Natural killer cell (primary cell): ENCODE results near the gene DDX25. TPM values are rescaled to one million over a fixed set of nuclear protein-coding genes. Genes with fewer than 3 reads are reported as not detected.
"Not testable (repeated sequence)": the region's sequence is repeated elsewhere in the genome, so short reads cannot be mapped to it uniquely, and the experiment has no call there.

Experiments used
- ATAC-seq, 3 donors: fragments of 150-1000 bp in 2 of 3; fragments of 200-7000 bp in 1 of 3; cut with Tn5 transposase; 1 replicate in 1 of 3; 2 replicates in 2 of 3; pipeline ENCODE4 v1.10.0; 2021; ENCODE audit warnings: mild to moderate bottlenecking in 2 of 3, moderate library complexity in 2 of 3
- DNase-seq, 2 donors: peaks; one replicate each; pipeline versions ENCODE4 v3.0.0 to v3.0.0-alpha.2; 2013 to 2021; ENCODE audit warnings: mixed read lengths in 1 of 2
- H3K27ac ChIP-seq: one replicate; pipeline ENCODE4 v1.5.1; 2013; ENCODE audit warnings: mild to moderate bottlenecking, low read length
- H3K27me3 ChIP-seq: one replicate; pipeline ENCODE4 v1.6.1; 2013; ENCODE audit warnings: low read length; ENCODE audit not compliant: control insufficient read depth, insufficient read depth
- H3K36me3 ChIP-seq: one replicate; pipeline ENCODE4 v1.6.1; 2013; ENCODE audit warnings: low read length; ENCODE audit not compliant: control insufficient read depth, insufficient read depth
- H3K4me1 ChIP-seq: one replicate; pipeline ENCODE4 v1.6.1; 2013; ENCODE audit warnings: low read length; ENCODE audit not compliant: control insufficient read depth, insufficient read depth
- H3K4me3 ChIP-seq: one replicate; pipeline ENCODE4 v1.5.1; 2013; ENCODE audit warnings: low read length
- H3K9me3 ChIP-seq: one replicate; pipeline ENCODE4 v1.6.1; 2013; ENCODE audit warnings: low read length; ENCODE audit not compliant: control insufficient read depth, insufficient read depth
- H3K27ac Mint-ChIP-seq, 2 donors: one replicate each; pipeline ENCODE4 v1.8.0; 2022; ENCODE audit warnings: mild to moderate bottlenecking in 2 of 2, mixed read lengths in 2 of 2, moderate library complexity in 1 of 2
- H3K27me3 Mint-ChIP-seq, 2 donors: one replicate each; pipeline ENCODE4 v1.8.0; 2022; ENCODE audit warnings: low read depth in 2 of 2, mixed read lengths in 2 of 2
- H3K36me3 Mint-ChIP-seq: one replicate; pipeline ENCODE4 v1.8.0; 2022; ENCODE audit warnings: mixed read lengths
- H3K4me1 Mint-ChIP-seq, 2 donors: one replicate each; pipeline ENCODE4 v1.8.0; 2022; ENCODE audit warnings: mixed read lengths in 2 of 2
- H3K4me3 Mint-ChIP-seq: one replicate; pipeline ENCODE4 v1.8.0; 2022; ENCODE audit warnings: mild to moderate bottlenecking, moderate library complexity, mixed read lengths
- H3K9me3 Mint-ChIP-seq, 2 donors: one replicate each; pipeline ENCODE4 v1.8.0; 2022; ENCODE audit warnings: mixed read lengths in 2 of 2
- CTCF ChIP-seq: fragments of 200-600 bp; IDR thresholded peaks from one replicate; pipeline ENCODE4 v1.8.0; 2022; ENCODE audit warnings: antibody characterized with exemption
- WGBS: methylation state at CpG from one replicate; pipeline ENCODE4 v1.1.7; 2013; ENCODE audit warnings: missing lambda C conversion rate; ENCODE audit not compliant: insufficient coverage; 5-methylcytosine and 5-hydroxymethylcytosine counted together
- intact Hi-C: fragments of 100-400 bp; cut with micrococcal nuclease; formaldehyde crosslinking; loops from one replicate; pipeline ENCODE4 v1.14.2; 2022
- total RNA-seq, 4 donors: library from RNA; stranded (reverse); fragments of 120-200 nt in 1 of 4; gene quantifications; one replicate each; pipeline versions ENCODE4 v1.2.3 to v1.2.4, GENCODE V29; 2013 to 2022

DDX25 gene
- total RNA-seq, 3 donors from 2014 or later (not counting 1 experiment from before 2014, with no cell fraction given): not detected

GRCh38 chr11:125902927-125903710 lies 1.2 kb upstream of the DDX25 start, which contains the start of gene PUS3:
PUS3 (minus strand) TSS chr11:125903206; CDS start chr11:125896284, 6,922 bp downstream.
- peaks cover 13 to 15% of the 10 kb centered on the region in 2 donors for H3K4me1 Mint-ChIP-seq
- intact Hi-C loops: loop anchor here (2.0 kb wide), 1 partner anchor 14 kb away; no protein-coding TSS in a partner anchor

GRCh38 chr11:125904678-125905077 lies 370 bp downstream of the DDX25 start:
- WGBS: 53% methylated on average over 11 of the region's 11 CpGs
- Histone ChIP-seq H3K9me3 (no peaks in the 10 kb centered on the region), H3K36me3 (peaks cover 7% of the 10 kb centered on the region), H3K4me3 (no peak overlapping the region), H3K4me1 (peaks cover 24% of the 10 kb centered on the region), H3K27me3 (peaks cover 21% of the 10 kb centered on the region), H3K27ac (no peak overlapping the region)
- DNase-seq (no peak), ATAC-seq (no peak)
- Mint-ChIP-seq H3K27me3 (peaks cover 20 to 41% of the 10 kb centered on the region in 2 donors), H3K9me3 (no peaks in the 10 kb centered on the region), H3K4me1 (peaks cover 13 to 15% of the 10 kb centered on the region in 2 donors), H3K27ac (no peak overlapping the region), H3K36me3 (no peaks in the 10 kb centered on the region), H3K4me3 (peak overlapping the region; percentile 79)
- no peak for TF ChIP-seq CTCF
- intact Hi-C loops: no loop called here

More at GRCh38 chr11:125902927-125903710, 1.2 kb upstream of the DDX25 start, which contains the start of gene PUS3:
- H3K4me3 ChIP-seq: peak within 1 kb of the TSS; percentile 55
- peak; percentile 91 to 95 (median 93) for ATAC-seq
- no peaks in the 10 kb centered on the region for H3K9me3 Mint-ChIP-seq
- peaks cover 11% of the 10 kb centered on the region for H3K36me3 ChIP-seq
- H3K9me3 ChIP-seq: no peaks in the 10 kb centered on the region
- peak within 1 kb of the TSS; percentile 96 for H3K4me3 Mint-ChIP-seq
- no peak for TF ChIP-seq CTCF
- WGBS: 2% methylated on average over 29 of the region's 31 CpGs
- H3K27ac Mint-ChIP-seq: peak within 1 kb of the TSS; percentile 89 to 91
- H3K27me3 Mint-ChIP-seq: peaks cover 18 to 30% of the 10 kb centered on the region in 2 donors
- no peaks in the 10 kb centered on the region for H3K36me3 Mint-ChIP-seq
- peaks cover 21% of the 10 kb centered on the region for H3K27me3 ChIP-seq
- DNase-seq: peak; percentile 79 to 92
- peak within 1 kb of the TSS; percentile 32 for H3K27ac ChIP-seq
- H3K4me1 ChIP-seq: peaks cover 24% of the 10 kb centered on the region

GRCh38 chr11:125910226-125910849 lies 6.0 kb downstream of the DDX25 start:
- Histone ChIP-seq H3K36me3 (no peaks in the 10 kb centered on the region), H3K27me3 (peaks cover 7% of the 10 kb centered on the region), H3K27ac (no peak overlapping the region), H3K9me3 (no peaks in the 10 kb centered on the region), H3K4me3 (no peak overlapping the region), H3K4me1 (no peaks in the 10 kb centered on the region)
- H3K27ac Mint-ChIP-seq: no peak overlapping the region
- 85% methylated on average over 6 of the region's 8 CpGs for WGBS
- no peaks in the 10 kb centered on the region for H3K4me1 Mint-ChIP-seq
- TF ChIP-seq CTCF: no peak
- DNase-seq: no peak
- H3K4me3 Mint-ChIP-seq: no peak overlapping the region
- intact Hi-C loops: no loop called here
- H3K36me3 Mint-ChIP-seq: no peaks in the 10 kb centered on the region
- no peaks in the 10 kb centered on the region for H3K9me3 Mint-ChIP-seq
- H3K27me3 Mint-ChIP-seq: peaks cover 20 to 62% of the 10 kb centered on the region in 2 donors
- ATAC-seq: no peak

GRCh38 chr11:125914601-125915000 lies 10.3 kb downstream of the DDX25 start:
- WGBS: 94% methylated on average over 3 of the region's 3 CpGs
- H3K4me3 Mint-ChIP-seq, DNase-seq, H3K27ac Mint-ChIP-seq, intact Hi-C loops, ATAC-seq, H3K27ac ChIP-seq, H3K4me3 ChIP-seq, H3K36me3 ChIP-seq, H3K27me3 ChIP-seq, H3K36me3 Mint-ChIP-seq, H3K4me1 Mint-ChIP-seq, H3K9me3 Mint-ChIP-seq, H3K4me1 ChIP-seq, H3K9me3 ChIP-seq: not testable (repeated sequence)
- peaks cover 27 to 55% of the 10 kb centered on the region in 2 donors for H3K27me3 Mint-ChIP-seq
